Measurements from ENCODE around the gene CAMKMT.

DNA sequence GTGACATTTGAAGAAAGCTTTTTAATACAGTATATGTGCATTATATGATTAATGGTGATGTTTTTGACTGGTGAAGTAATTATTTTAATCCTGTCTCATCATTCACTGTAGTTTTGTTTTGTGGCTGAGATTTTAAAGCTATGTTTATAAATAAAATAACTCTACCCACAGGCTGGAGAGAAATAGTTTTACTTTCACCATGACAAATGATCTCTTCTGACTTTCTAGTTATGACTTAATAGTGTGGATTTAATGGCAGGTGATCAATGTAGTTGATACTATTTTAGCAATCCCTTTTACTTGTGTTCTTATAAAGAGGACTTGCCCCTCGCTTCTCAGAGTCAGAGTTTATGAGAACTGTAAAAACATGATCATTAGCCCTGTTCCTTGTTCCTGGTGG lies 290.2 kb downstream of the CAMKMT start:
- no peak for TF ChIP-seq CTCF (IDR thresholded peaks at IDR 0.05 in 2 of 3, conservative IDR thresholded peaks at IDR 0.05 in 1 of 3; ENCODE audit: insufficient read depth in 2 of 3, low read depth in 1 of 3, low read length in 3 of 3)
- TF ChIP-seq LARP7 (IDR thresholded peaks at IDR 0.05) = no peak
